H9 (cell line): ENCODE measurements around the gene TRAIP. TPM values are rescaled to one million over a fixed set of nuclear protein-coding genes. Genes with fewer than 3 reads are reported as not detected.

Source experiments
- DNase-seq: peaks from one replicate; pipeline ENCODE4 v3.0.0-alpha.2; 2017
- H2AFZ ChIP-seq: one replicate; pipeline ENCODE4 v1.6.1; 2013; ENCODE audit warnings: mild to moderate bottlenecking, low read length, control low read depth, moderate library complexity
- H2AK5ac ChIP-seq: 2 replicates; pipeline ENCODE4 v1.6.1; 2013; ENCODE audit warnings: low read length, control low read depth, mixed read lengths; ENCODE audit not compliant: insufficient read length
- H2BK120ac ChIP-seq: one replicate; pipeline ENCODE4 v1.6.1; 2013; ENCODE audit warnings: low read depth, mild to moderate bottlenecking, low read length, control low read depth, inconsistent platforms; ENCODE audit not compliant: poor library complexity, severe bottlenecking
- H2BK12ac ChIP-seq: 2 replicates; pipeline ENCODE4 v1.6.1; 2013; ENCODE audit warnings: low read length, control low read depth, mixed read lengths, low read depth; ENCODE audit not compliant: insufficient read length
- H2BK15ac ChIP-seq: 2 replicates; pipeline ENCODE4 v1.6.1; 2013; ENCODE audit warnings: low read depth, low read length, control low read depth
- H2BK20ac ChIP-seq: one replicate; pipeline ENCODE4 v1.6.1; 2013; ENCODE audit warnings: low read depth, mild to moderate bottlenecking, low read length, control low read depth, inconsistent platforms; ENCODE audit not compliant: poor library complexity, severe bottlenecking
- H2BK5ac ChIP-seq: 2 replicates; pipeline ENCODE4 v1.6.1; 2013; ENCODE audit warnings: low read length, control low read depth, mixed read lengths; ENCODE audit not compliant: insufficient read length
- H3K14ac ChIP-seq: 2 replicates; pipeline ENCODE4 v1.6.1; 2013; ENCODE audit warnings: low read length, control low read depth; ENCODE audit not compliant: insufficient read depth
- H3K18ac ChIP-seq: 2 replicates; pipeline ENCODE4 v1.6.1; 2013; ENCODE audit warnings: low read depth, mild to moderate bottlenecking, mixed read lengths, low read length, control low read depth; ENCODE audit not compliant: insufficient read length
- H3K23ac ChIP-seq: 2 replicates; pipeline ENCODE4 v1.6.1; 2013; ENCODE audit warnings: low read length, control low read depth, mixed read lengths, low read depth; ENCODE audit not compliant: insufficient read length
- H3K23me2 ChIP-seq: 2 replicates; pipeline ENCODE4 v1.6.1; 2013; ENCODE audit warnings: low read depth, mild to moderate bottlenecking, mixed read lengths, low read length, control low read depth; ENCODE audit not compliant: insufficient read length, poor library complexity, severe bottlenecking
- H3K27ac ChIP-seq: 2 replicates; pipeline ENCODE4 v1.5.1; 2013; ENCODE audit warnings: low read length, control low read depth, mixed read lengths, low read depth; ENCODE audit not compliant: insufficient read length
- H3K27me3 ChIP-seq: 2 replicates; pipeline ENCODE4 v1.6.1; 2013; ENCODE audit warnings: low read length, control low read depth, inconsistent platforms; ENCODE audit not compliant: insufficient read depth
- H3K4ac ChIP-seq: 2 replicates; pipeline ENCODE4 v1.6.1; 2013; ENCODE audit warnings: low read depth, mild to moderate bottlenecking, control low read depth, inconsistent platforms, low read length, moderate library complexity
- H3K4me1 ChIP-seq: 2 replicates; pipeline ENCODE4 v1.6.1; 2013; ENCODE audit warnings: low read length, control low read depth, inconsistent platforms; ENCODE audit not compliant: insufficient read depth
- H3K4me2 ChIP-seq: 2 replicates; pipeline ENCODE4 v1.6.1; 2013; ENCODE audit warnings: low read length, control low read depth, mixed read lengths; ENCODE audit not compliant: insufficient read length, insufficient read depth
- H3K56ac ChIP-seq: 2 replicates; pipeline ENCODE4 v1.6.1; 2013; ENCODE audit warnings: low read depth, mild to moderate bottlenecking, mixed read lengths, low read length, control low read depth; ENCODE audit not compliant: insufficient read length
- H3K79me1 ChIP-seq: 2 replicates; pipeline ENCODE4 v1.6.1; 2013; ENCODE audit warnings: low read depth, mild to moderate bottlenecking, moderate library complexity, low read length, control low read depth, inconsistent platforms; ENCODE audit not compliant: insufficient read depth, poor library complexity, severe bottlenecking
- H3K79me2 ChIP-seq: 2 replicates; pipeline ENCODE4 v1.6.1; 2013; ENCODE audit warnings: low read length, control low read depth, inconsistent platforms; ENCODE audit not compliant: insufficient read depth
- H3K9ac ChIP-seq: 2 replicates; pipeline ENCODE4 v1.6.1; 2013; ENCODE audit warnings: low read length, control low read depth, mixed read lengths; ENCODE audit not compliant: insufficient read length; ENCODE audit errors: extremely low read depth
- H3K9me3 ChIP-seq: one replicate; pipeline ENCODE4 v1.6.1; 2013; ENCODE audit warnings: low read depth, low read length, inconsistent platforms; ENCODE audit not compliant: control insufficient read depth
- H3T11ph ChIP-seq: one replicate; pipeline ENCODE4 v1.6.1; 2013; ENCODE audit warnings: mild to moderate bottlenecking, low read length, control low read depth, inconsistent platforms
- H4K20me1 ChIP-seq: one replicate; pipeline ENCODE4 v1.6.1; 2013; ENCODE audit not compliant: control insufficient read depth, insufficient read length, insufficient read depth
- H4K5ac ChIP-seq: 2 replicates; pipeline ENCODE4 v1.6.1; 2013; ENCODE audit warnings: low read depth, mild to moderate bottlenecking, mixed read lengths, low read length, control low read depth; ENCODE audit not compliant: insufficient read length
- H4K8ac ChIP-seq: replicated peaks from 2 replicates; pipeline ENCODE4 v1.6.1; 2013; ENCODE audit warnings: low read length, control low read depth, mixed read lengths, low read depth; ENCODE audit not compliant: insufficient read length
- H4K91ac ChIP-seq: 2 replicates; pipeline ENCODE4 v1.6.1; 2013; ENCODE audit warnings: low read depth, mild to moderate bottlenecking, moderate library complexity, mixed read lengths, low read length, control low read depth; ENCODE audit not compliant: insufficient read length
- H3K27ac Mint-ChIP-seq, 3 experiments: 2 replicates in 2 of 3; 3 replicates in 1 of 3; pipeline ENCODE4 v1.8.0; 2020 to 2021; ENCODE audit warnings: mixed read lengths in 3 of 3, mild to moderate bottlenecking in 1 of 3, moderate library complexity in 1 of 3
- H3K27me3 Mint-ChIP-seq: 2 replicates; pipeline ENCODE4 v1.8.0; 2021; ENCODE audit warnings: low read depth, mild to moderate bottlenecking, moderate library complexity, mixed read lengths
- H3K36me3 Mint-ChIP-seq, 3 experiments: 2 replicates in 2 of 3; 3 replicates in 1 of 3; pipeline ENCODE4 v1.8.0; 2020 to 2021; ENCODE audit warnings: low read depth in 3 of 3, mixed read lengths in 3 of 3; ENCODE audit not compliant: insufficient read depth in 1 of 3
- H3K4me1 Mint-ChIP-seq, 2 experiments: 2 replicates each; pipeline ENCODE4 v1.8.0; 2020; ENCODE audit warnings: mixed read lengths in 2 of 2
- H3K4me3 Mint-ChIP-seq, 2 experiments: 2 replicates in 1 of 2; 3 replicates in 1 of 2; pipeline ENCODE4 v1.8.0; 2020 to 2021; ENCODE audit warnings: mild to moderate bottlenecking in 2 of 2, mixed read lengths in 2 of 2, moderate library complexity in 1 of 2
- H3K9me3 Mint-ChIP-seq, 2 experiments: 2 replicates in 1 of 2; 3 replicates in 1 of 2; pipeline ENCODE4 v1.8.0; 2020; ENCODE audit warnings: mild to moderate bottlenecking in 2 of 2, mixed read lengths in 2 of 2, moderate library complexity in 1 of 2
- CTCF ChIP-seq: fragments of 200-600 bp; sonication (generic); conservative IDR thresholded peaks from 3 replicates; pipeline ENCODE4 v1.8.0; 2021; ENCODE audit warnings: antibody characterized with exemption, mild to moderate bottlenecking
- WGBS: extraction: QIAGEN DNeasy Blood & Tissue Kit; methylation state at CpG from one replicate; pipeline ENCODE4 v1.1.7; 2013; ENCODE audit warnings: missing lambda C conversion rate, low lambda C conversion rate, mixed read lengths; ENCODE audit not compliant: insufficient read length; ENCODE audit errors: extremely low coverage; 5-methylcytosine and 5-hydroxymethylcytosine counted together
- total RNA-seq: library from RNA; stranded (reverse); gene quantifications from 2 replicates; pipeline ENCODE4 v1.2.1, GENCODE V29; 2021

Gene TRAIP
- total RNA-seq, 1 experiment from 2014 or later: 36.7 TPM

GRCh38 chr3:49873623-49874022, 17.3 kb upstream of the TRAIP start:
- no peak overlapping the region for H3K4me3 Mint-ChIP-seq
- Histone ChIP-seq H3T11ph (no peak overlapping the region), H2BK12ac (no peak overlapping the region), H4K91ac (no peak overlapping the region), H3K14ac (no peak overlapping the region), H3K9me3 (no peaks in the 10 kb centered on the region), H2AK5ac (no peak overlapping the region), H2BK15ac (no peak overlapping the region), H3K18ac (no peak overlapping the region), H3K4me1 (no peaks in the 10 kb centered on the region), H4K5ac (no peak overlapping the region), H3K27ac (no peak overlapping the region), H4K20me1 (no peaks in the 10 kb centered on the region), H3K4ac (no peak overlapping the region), H2BK20ac (no peak overlapping the region), H2AFZ (no peak overlapping the region), H2BK120ac (no peak overlapping the region), H3K23ac (no peak overlapping the region), H3K56ac (no peak overlapping the region), H3K27me3 (no peaks in the 10 kb centered on the region), H4K8ac (no peak overlapping the region), H3K9ac (no peak overlapping the region), H3K23me2 (peaks cover 6% of the 10 kb centered on the region), H3K79me2 (no peaks in the 10 kb centered on the region), H2BK5ac (no peak overlapping the region), H3K4me2 (no peak overlapping the region), H3K79me1 (no peaks in the 10 kb centered on the region)
- H3K27ac Mint-ChIP-seq: no peak overlapping the region
- H3K4me1 Mint-ChIP-seq: peaks cover 7 to 13% of the 10 kb centered on the region in 2 experiments
- no peaks in the 10 kb centered on the region for H3K9me3 Mint-ChIP-seq
- no peak for TF ChIP-seq CTCF
- H3K36me3 Mint-ChIP-seq: no peaks in the 10 kb centered on the region
- WGBS: no CpG with 5 or more reads among the region's 8 CpGs
- H3K27me3 Mint-ChIP-seq: peaks cover 31% of the 10 kb centered on the region
- DNase-seq: no peak
